Stimulated activated CD4-positive, alpha-beta T cell treated with anti-CD3 and anti-CD28 coated beads, Interleukin-4, amount 100 ng/mL, for 1 hour (primary cell): ENCODE measurements around the gene ROBO2.

Experiments used
- DNase-seq: peaks from one replicate; pipeline ENCODE4 v3.0.0-alpha.2; 2020

ROBO2 gene

DNA sequence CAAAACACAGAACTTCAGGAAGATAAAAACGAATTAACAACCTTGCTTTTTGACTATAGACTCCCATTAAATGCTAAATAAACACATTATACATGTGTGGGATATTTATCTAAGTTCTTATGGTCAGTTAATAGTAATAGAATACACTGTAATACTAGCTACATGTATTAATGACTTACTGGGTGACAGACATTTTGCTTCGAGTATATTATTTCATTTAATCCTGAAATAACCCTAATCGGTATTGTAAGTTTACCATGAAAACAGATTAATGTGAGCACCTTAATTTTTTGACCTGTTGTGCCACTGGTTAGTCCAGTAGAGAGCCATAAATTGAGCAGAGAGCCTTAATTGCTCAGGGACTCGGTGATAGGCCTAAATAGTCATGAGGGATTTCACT is 151.1 kb downstream of the ROBO2 start:
- DNase-seq, result no peak

DNA sequence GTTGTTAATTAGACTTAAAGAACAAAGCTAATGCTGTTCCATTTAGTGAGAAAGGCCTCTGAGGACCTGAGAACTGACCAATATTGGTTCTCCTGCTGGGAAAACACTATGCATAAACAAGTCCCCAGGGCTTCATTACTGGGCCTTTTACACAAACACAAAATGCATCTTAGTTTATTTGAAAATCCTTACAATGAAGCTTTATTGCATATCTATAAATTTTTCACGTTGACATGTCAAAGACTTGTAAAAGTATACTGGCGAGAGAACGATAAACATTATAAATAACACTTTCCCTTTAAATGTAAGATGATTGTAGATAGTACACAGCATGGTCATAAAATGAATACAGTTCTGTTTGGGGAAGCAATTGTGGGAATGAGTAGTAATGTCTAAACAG is 151.7 kb downstream of the ROBO2 start:
- DNase-seq, result no peak

DNA sequence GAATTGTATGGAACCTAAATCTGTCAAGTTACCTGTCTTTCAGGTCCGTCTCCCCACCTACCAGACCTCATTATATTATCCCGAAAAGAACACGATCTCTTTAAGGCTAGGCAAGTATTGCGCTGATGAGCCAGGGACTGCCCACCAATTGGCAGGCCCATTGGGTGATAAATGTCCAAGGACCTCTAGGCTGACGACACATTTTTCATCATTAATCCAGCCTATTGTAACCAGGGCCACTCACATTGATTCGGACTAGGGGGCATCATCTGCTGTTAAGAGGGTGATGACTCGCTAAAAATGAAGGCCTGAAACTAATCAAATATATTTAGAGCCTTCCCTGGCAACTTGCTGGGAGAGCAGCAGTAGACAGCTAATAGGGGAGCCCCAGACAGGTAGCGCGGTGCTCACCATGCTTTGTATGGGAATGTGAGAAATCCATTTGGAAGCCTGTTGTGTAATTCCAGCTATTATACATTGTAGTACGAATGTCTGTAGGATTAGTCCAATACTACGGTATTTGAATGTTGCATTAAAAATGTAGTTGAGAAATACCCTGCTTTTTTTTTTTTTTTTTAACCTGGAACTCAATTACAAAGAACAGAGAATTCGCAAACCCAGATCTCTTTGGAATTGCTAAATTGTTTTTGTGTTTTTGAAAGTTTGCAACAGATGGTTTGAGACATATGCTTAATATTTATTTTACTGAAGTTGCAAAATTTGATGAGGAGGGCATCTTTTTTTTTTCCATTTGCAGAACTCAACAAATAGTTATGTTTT is 156.1 kb downstream of the ROBO2 start:
- no peak for DNase-seq

DNA sequence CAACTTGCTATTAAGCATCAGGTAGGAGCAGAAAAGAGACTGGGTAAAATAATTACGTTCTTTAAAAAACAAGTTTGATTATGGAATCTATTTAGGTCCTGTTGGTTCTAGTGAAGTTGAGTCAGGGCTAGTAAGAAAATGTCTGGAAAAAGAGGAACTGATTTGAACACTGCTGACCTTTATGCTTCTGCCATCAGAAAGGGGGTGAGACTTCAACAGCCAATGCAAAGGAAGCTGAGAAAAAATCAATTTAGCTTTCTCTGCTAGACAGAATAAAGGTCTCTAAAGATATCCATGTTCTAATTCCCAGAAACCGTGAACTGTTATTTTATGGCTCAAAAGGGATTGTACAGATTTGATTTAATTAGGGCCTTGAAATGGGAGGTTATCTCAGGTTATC is 157.5 kb downstream of the ROBO2 start:
- DNase-seq, result no peak

DNA sequence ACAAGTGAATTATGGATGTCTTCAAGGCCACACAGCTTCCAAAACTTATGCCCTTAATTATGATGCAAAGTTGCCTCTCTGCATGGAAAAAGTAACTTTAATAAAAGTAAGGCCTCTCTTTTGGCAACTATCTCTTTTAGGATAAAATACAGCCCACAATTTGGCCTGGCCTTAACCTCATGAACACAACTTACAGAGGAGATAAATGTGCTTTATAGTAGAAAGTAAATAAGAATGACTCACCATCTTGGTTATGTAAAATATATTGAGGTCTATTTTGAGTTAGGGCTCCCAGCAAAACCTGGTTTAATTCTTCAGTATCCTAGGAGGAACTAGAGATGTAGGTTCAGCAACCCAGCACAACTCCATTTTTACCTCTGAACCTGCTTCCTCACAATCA is 164.0 kb downstream of the ROBO2 start:
- no peak for DNase-seq

DNA sequence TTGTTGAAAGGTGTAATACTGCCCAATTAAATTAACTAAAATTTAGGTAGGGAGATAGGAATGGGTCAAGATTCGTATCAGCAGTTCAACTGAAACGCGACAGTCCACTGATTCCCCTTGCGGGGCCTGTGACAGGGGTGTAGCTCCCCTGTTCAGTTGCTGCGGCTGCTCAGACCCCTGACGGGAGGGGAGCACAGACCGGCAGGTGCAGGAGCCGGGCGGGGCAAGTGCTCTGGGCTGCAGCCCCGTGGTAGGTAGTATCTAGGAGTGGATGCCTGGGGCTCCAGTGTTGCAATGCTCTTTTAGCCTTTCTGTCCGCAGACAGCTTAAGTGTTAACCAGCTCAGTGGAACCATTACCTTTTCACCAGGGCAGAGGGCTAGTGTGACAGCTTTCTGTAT is 164.9 kb downstream of the ROBO2 start:
- DNase-seq, result no peak

DNA sequence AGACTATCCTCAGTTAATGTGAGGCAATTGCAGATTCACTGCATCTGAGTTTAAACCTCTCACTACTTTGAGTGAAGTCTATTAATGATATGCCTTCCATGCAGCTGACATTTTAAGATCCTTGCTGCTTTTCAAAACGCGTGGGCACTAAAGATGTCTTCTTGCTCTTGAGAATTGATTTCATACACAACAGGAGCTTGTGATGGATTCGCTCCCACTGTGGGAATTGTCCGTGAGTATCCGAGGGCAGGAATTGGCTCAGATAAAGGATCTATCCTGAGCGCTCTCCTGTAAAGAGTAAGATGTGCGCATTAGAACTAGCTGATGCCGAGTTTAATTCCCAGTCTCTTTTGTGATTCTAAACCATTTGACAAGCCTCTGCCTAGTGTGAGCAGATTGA is 167.9 kb downstream of the ROBO2 start:
- no peak for DNase-seq

DNA sequence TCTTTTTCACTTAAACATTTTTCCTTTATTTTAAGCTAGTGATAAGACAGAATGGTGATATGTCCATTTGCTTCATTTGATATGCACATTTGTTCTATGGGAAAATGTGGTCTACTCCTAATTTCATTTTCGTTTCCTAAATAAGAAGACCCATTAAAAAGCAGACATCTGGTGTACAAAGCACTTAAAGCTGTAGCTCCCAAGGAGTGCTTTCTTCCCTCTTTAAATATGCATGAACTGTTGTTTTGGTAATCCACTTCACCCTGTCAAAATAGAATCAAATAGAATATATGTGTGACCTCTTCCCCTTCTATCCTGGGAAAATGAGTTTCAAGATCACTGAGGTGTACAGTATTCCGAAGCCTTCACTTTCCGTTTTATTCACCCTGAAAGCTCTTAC is 182.8 kb downstream of the ROBO2 start:
- no peak for DNase-seq

DNA sequence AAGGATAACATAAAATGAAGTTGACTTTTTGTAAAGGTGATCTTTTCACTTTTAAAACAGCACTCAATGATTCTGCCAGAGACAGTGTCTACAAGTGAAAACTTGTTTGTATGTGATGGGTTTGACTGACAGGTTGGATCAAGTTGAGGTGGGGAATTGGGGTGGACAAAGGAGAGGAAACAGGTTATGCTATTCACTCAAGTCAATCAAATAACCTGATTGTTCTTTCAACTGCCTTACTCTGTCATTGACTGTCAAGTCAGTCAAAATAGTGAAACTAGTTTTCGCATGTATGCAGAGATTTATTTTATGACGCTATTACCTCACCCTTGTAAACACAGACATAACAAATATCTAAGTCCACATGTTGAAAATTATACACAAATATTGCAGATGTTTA is 187.7 kb downstream of the ROBO2 start:
- DNase-seq, result no peak

DNA sequence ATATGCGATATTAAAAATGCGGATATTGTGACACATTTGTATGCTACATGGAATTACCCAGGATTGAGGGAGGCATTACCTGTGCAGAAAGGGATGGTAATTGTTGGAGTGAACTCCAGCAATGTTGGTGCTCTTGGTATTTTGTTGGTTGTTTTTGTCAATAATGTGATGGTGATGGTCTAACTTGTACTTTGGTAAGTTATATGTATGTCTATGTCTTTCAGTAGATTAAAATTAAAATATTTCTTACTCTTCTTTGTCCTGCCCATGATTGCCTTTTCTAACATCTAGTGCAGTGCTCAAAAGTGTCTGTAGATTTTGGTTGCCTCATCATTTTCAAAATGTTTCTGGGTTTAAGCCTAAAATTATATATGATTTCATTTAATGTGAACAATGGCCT is 192.7 kb downstream of the ROBO2 start:
- DNase-seq, result no peak

DNA sequence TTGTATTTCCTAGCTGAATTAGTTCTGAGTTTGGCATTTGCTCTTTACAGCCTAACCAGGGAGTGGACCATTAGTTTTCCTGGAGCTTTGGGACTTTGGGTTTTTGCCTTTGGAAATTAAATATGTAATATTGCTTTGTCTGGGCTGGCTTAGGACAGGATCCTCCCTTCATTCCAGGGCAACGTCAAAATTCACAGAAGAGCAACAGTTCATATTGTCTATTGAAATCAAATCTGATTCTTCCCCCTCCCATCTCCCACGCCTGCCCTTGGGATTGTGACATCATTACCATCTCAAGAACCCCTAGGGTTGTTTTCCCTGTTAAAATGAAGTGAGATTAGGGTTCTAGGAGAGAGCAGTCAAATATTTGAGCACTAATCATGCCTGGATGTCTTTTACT is 194.1 kb downstream of the ROBO2 start:
- DNase-seq, result no peak

DNA sequence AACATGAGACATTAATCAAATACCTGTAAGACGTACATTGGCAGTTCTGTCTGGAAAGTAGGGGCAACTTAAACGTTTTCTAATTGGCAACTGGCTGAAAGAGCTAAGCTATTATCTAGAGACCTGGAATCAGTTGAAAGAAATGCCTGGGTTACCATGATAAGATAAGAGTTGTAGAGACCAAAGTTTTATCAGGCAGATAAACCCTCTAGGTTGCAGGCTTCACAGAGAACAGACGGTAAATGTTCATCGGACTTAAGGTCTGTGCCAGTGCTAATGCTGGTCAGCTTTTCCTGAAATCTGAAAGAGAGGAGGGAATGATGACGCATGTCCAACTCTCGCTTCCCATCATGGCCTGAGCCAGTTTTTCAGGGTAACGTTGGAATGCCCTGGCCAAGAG is 196.2 kb downstream of the ROBO2 start:
- DNase-seq, result no peak

DNA sequence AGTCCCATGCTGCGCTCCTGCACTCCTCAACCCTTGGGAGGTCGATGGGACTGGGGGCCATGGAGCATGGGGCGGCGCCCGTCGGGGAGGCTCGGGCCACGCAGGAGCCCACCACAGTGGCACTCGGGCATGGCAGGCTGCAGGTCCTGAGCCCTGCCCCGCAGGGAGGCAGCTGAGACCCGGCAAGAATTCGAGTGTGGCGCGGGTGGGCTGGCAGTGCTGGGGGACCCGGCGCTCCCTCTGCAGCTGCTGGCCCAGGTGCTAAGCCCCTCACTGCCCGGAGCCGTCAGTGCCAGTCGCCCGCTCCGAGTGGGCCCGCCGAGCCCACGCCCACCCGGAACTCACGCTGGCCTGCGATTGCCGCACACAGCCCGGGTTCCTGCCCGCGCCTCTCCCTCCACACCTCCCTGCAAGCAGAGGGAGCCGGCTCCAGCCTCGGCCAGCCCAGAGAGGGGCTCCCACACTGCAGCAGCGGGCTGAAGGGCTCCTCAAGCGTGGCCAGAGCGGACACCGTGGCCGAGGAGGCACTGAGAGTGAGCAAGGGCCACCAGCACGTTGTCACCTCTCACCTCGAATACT is 200.3 kb downstream of the ROBO2 start:
- DNase-seq, result no peak

DNA sequence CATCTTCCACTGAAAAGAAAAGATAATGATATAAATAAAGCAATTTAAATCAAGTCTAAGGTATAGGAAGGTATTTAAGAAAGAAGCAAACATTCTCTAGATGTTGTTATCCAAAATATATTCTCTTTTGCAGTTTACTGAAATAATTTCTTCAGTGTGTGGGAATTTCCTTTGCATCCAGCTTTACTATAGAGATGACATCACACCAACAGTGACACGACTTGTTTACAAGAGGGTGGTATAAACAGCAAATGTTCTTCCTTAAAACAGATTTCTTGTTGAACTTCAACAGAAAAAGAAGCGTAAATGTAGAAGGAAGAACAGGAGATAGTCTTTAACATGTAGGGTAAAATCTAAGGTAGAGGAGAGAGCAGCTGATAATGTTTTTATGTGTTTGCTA is 202.5 kb downstream of the ROBO2 start:
- DNase-seq, result no peak

DNA sequence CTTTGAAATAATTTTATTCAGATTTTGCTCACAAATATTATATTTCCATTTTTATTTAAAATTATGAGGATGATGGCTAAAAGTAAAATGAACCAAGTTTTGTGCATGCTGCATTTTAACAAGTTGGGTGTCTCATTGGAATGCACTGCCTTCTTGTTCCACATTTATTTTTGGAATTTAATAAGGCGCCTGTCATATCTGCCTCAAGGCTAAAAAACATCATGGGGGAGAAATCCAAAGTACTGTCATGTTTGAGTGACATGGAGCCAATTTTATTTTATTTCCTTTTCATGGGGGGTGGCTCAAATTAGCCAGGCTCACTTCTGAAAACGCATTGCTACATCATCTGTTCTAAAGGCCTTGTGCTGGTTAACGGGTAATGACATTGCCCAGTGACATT is 205.1 kb downstream of the ROBO2 start:
- DNase-seq, result no peak

DNA sequence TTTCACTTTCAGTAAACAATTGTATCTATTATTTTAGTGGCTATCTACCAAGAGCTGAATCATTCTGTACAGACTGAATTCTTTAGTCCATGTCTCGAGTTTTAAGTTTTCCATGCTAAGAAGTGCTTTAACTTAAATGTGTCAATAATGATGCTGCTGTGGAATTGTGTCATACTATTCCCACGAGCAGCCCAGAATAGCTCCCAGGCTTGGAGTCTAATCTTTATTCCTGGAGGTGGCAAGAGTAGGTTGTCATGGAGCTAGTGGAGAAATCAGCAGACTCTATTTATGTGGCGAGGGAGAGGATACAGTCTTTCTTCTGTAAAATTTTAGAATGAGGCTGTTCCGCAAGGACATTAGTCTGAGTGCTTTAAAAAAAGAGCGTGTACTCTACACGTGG is 207.2 kb downstream of the ROBO2 start:
- no peak for DNase-seq

DNA sequence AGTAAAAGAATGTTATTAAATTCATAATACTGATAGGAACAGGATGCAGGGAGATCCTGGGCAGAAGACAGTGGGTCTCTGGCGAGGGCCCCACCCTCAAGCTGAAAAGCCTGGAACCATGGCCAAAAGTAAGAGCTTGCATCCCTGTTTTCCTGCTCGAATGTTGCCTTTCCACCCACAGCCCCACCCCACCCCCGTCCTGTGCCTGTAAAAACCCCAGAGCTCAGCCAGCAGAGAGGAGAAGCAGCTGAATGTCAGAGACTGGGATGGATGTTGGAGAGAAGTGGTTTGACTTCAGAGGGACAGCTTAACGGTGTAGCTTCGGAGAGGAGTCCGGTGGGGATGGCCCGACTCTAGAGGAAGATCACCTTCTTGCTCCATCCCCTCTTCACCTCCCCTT is 207.9 kb downstream of the ROBO2 start:
- no peak for DNase-seq

DNA sequence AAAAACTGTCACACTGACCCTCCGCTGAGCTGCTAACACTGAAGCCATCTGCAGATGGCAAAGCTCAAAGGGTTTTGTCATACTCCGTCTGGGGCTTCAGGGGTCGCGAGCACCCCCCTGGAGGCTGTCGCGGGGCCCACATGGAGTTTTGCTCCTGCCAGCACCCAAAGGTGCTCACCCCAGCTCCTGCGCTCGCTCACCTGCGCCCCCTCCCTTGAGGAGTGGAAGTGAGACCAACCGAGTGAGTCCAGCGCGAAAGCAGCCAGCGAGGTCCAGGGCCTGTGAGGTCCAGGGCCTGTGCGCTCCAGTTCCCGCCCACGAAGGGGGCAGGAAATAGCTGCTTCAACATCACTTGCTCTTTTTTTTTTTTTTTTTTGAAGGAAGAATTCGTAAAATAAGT is 208.5 kb downstream of the ROBO2 start:
- no peak for DNase-seq

DNA sequence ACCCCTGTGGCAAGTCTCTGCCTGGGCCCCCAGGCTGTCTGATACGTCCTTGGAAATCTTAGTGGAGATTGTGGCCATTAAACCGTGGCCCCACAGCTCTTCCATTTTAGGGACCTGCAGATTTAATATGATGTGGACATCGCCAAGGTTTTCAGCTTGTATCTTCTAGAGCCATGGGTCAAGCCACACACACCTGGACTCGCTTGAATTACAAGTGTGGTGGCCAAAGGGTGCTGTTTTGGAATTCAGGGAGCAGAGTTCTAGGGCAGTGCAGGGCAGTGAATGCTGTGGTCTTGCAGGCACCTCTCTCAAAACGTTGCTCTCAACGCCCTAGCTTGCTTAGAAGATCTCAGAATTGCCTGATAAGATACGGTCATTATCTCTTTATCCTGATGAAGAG is 211.2 kb downstream of the ROBO2 start:
- DNase-seq, result no peak

DNA sequence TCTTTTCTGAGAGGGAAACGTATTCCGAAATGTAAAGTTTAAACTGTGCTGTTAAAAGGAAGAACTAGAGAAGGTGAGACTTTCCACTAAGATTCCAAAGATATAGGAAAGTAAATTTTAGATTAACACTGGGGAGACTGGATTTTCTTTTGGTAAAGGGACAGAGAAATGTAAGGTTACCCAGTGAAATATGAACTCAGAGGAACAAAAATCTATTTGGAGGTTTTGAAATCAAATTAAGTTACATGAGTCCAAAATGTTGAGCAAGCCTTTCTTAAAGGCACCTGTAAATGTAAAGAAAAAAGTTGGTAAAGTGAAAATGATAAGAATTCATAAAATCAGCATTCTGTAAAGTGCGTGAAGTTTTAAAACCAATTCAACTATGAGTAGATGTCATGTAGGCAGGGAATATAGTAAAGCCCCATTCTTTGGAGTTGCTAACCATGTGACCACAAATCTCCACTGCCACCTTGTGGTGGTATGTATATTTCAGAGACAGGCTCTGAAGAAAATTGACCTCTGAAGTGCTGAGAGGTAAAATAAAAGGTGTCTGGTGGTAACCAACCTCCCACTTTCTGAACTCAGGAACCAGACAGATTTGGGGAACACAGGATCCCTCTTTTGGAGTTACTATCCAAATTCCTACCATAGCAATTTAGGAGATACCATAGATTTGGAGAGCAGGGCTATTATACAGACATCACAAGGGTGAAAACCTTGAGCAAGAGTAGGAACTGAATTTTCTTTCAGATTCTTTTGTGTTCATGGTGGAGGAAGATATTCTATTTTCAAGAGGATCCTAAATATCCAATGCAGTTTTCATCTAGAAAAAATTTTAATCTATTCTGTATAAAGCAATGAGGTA is 215.3 kb downstream of the ROBO2 start:
- no peak for DNase-seq

DNA sequence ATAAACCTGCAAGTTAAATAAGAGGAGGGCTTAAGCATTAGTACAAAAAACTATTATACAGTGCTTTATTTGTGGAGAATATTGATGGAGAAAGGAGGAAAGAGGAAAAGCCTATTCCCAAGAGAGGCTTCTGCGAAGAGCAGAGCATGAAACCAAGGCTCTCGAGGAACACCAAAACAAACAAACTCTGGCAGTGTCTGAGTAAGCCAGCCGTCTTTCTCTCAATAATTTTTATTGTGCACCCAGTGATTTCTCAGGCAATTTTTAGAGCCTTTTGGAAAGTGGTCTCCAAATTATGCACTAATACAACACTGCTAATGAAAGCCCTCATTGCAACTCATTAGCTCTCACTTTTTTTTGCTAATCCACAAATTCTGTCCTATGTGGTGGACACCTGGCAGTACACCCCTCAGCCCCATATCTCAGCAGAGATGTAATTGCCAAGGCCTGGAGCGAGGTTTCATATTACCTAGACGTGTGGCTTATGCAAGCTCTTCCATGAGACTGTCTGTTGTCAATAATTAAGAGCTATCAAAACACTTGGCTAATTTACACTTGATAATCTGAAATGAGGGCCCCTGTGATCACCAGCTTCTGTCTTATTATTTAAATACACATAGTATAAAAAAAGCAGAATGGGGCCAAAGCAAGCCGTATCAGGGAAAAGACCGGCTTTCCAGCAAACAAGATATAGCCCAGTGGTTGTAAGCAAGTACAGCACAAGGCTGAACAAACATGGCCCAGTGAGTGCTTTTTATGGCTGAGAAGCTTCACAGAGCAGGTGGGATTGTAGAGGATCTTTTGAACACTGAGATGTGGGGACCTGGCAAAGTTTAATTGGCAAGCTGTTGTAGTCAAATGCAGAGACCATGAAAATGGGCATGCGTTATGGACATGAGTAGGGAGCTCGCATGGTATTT is 216.9 kb downstream of the ROBO2 start:
- no peak for DNase-seq

DNA sequence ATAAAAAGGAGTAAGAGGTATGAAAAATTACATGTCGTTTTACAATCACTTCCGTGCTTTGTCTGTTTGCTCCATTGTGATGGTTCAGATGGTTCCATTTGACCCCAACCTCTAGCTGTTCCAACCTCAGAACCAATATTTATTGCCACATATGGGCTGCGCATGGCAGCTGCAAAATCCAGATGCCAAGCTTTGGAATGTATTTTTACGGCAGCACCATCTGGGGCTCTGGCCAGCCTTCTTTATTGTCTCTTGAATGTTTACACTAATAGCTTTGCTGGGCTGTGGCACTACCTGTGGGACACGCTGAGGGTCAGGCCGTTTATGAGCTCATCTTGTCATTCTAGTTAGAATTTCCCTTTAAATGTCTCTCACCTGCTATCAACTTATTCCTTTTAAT is 219.8 kb downstream of the ROBO2 start:
- no peak for DNase-seq

DNA sequence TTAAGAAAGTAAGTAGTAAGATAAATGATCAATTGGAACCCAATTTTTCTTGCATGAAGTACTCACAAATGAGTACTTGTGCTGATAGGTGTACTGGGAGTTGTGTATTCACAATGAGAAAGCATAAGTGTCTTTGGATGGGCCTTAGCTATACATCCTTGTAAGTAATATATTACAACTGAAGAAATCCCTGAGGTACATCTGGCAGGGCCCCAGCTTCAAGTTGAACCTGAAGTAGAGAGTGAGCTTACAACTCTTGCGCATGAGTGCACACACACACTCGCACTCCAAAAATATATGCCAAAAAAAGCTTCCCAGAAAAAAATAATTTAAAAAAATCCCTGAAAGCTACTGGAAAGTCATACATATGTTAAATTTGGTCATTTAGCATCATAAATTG is 222.5 kb downstream of the ROBO2 start:
- DNase-seq, result no peak
